RPMI8226 (cell line): ENCODE data around the gene CRYBA4.

Experiments
- DNase-seq: peaks from one replicate; pipeline ENCODE4 v3.0.0-alpha.2; 2015

Gene CRYBA4

DNA sequence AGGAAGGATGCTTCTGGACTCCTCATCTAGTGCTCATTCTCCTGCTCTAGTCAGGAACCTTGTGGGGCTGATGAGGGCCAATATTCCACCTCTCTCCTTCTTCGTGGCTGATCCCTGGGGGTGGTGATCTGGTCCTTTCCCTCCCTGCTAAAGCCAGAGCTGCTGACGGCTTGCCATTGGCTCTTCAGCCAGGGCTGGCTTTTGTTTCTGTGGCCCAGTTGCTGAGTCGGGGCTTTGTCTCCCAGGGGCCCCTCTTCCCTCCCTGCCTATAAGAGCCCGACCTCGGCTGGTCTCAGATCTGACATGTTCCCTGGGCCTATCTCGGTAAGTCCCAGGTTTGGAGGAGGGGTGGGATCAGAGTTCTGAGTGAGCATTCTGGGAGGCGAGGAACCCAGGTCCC lies at the start of gene CRYBA4:
TSS of gene CRYBA4 (plus strand) at position 301 of the 400 bp plus-strand sequence. CDS start 634 bp downstream, outside the sequence.
- DNase-seq, result no peak

DNA sequence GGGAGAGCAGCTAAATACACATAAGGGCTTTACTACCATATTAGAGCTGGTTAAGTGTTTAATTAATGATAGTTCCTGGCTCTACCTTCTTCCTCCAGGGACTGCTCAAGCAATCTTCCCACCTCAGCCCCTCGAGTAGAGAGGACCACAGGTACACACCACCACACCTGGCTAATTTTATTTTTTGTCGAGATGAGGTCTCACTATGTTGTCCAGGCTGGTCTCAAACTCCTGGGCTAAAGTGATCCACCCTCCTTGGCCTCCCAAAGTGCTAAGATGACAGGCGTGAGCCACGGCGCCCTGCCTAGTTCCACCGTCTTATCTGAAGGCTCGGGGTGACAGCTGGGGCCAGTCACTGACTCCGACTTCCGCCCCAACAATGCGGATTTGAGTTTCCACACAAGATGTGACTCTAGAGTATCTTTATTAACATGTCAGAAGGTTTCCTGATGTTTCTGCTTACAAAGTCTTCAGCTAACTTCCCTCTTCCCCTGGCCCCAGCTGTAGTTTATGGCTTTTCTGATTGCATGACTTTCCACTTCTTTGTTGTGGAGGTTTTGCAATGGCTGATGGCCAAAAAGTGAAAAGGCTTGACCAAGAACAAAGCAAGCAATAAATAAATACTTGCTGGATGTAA lies 48.6 kb upstream of the CRYBA4 start:
- no peak for DNase-seq

DNA sequence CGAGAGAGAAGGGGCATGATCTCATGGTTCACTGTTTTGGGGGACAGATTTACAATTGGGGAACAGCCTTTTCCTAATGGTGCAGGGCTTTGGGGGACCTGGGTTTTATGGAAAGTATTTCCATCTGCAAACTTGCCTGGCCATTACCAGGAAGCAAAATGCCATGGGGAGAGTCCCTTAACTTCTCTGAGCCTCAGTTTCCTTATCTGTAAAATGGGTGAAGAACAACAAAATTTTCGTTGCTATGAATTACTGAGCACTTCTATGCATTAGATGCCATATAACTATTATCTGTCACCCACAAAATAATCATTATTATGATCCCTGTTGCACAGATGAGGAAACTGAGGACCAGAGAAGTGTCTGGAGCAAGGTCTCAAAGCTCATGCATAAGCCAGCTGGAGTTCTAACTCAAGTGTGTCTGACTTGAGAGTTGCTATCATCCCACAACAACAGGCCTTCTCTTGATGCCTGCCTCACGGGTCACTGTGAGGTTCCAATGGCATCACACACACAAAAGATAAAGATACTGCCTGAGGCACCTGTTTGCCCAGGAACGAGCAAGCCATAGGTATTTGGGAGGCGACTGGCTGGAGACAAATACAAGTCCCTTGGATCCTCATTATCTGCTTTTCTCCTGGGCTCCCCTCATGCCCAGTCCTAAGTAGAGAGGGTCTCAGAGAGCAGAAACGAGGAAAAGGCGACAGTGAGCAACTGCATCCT lies 47.6 kb upstream of the CRYBA4 start:
- no peak for DNase-seq

DNA sequence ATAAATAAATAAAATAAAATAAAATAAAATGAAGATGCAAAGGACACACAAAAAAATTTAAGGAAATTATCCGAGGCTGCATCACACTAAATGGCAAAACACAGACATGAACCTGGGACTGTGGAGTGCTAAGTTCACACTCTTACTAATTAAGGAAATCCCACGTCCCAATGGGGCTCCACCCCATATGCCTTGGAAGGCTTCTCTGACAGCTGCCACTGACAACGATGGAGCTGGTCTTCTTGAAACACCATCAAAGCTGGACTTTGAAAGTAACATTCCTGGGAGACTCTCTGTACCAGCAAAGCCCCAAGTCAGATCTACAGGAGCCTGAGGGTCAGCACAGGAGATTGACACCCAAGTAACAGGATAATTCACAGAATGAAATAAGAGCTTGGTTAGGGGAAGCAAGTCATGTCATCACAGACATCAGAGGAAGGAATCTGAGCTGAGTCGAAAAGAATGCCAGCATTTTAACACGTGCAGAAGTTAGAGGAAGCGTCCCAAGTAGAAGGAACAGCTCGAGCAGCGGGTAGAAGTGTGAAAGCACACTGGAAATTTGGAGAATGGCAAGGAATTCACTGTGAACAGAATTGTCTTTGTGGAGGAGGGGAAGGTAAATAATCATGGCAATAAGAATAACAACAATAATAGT lies 45.6 kb upstream of the CRYBA4 start:
- DNase-seq, result no peak

DNA sequence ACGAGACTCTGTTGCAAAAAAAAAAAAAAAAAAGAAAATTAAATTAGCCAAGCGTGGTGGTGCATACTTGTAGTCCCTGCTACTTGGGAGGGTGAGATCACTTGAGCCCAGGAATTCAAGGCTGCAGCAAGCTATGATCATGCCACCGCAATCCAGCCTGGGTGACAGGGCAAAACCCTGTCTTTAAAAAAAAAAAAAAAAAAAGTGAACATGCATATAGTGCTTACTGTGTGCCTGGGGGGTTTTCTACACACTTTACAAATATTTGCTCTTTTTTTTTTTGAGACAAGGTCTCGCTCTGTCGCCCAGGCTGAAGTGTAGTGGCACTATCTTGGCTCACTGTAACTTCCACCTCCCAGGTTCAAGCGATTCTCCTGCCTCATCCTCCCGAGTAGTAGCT lies 44.7 kb upstream of the CRYBA4 start:
- DNase-seq, result no peak

DNA sequence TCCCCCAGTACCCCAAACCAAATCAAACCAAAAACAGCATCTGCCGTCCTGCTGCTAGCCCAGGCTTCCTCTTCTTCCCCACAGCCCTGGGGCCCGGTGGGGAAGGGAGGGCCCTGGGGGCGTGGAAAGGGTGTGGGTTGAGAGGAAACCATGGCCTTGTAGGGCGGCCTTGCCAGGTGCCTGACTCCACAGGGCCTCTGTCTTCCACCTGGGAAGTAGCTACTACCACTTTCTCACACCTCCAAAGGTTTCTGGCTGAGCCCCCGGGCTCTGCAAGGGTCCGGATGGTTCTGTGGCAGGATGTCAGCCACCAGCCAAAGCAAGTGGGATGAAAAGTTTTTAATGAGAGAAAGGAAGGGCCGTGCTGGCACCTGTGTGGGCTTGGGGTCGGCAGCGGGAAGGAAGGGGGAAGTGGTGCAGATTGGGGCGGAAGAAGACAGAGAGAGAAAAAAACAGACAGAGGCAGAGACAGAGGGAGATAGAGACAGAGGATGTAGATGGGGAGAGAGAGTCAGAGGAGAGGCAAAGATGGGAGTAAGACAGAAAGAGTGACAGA lies 42.4 kb upstream of the CRYBA4 start:
- DNase-seq, result no peak

DNA sequence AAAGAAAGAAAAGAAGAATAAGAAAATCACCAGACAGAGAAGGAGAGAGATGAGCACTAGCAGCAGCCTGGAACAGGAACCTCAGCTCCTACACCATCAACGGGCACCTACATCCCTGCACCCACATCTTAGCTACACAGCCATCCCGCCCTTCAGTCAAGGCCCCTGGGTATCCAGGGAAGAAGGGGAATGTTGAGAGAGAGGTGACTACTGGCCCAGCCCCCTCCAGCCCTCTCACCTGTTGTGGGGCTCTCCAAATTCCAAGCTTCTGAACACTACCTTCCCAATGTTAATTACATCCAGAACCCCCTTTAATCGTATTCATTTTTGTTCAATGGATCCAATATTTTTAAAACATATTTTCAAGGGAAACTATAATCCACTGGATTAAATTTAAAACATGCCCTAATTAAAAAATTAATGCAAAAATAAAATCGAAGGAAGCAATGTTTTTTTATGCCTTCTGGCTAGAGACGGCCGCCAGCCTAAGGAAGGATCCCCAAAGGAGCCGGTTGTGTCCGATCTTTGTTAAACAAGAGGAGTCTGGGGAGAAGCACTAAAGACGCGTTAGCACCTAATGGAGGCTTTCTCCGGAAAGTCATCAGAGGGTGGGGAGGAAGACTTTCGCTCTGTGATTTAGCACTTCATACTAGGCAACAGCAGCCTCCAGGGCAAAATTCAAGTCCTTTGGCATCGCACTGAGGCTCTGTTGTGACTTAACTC lies 41.4 kb upstream of the CRYBA4 start:
- DNase-seq, result no peak

DNA sequence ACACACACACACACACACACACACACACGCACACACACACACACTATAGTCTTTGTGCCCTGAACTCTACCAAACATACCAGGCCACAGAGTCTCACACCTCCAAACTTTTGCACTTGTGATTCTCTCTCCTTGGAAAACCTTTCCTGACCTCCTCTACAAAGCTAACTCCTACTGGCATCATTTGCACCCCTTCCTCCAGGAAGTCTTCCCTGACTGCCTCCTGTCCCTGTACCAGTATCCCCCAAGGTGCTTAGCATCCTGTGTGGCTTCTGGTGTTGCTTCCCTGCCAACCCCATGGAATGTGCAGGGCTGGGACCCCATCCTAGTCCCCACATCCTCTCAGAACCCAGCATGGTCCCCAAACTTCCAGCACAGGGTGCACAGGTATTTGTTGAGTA lies 40.7 kb upstream of the CRYBA4 start:
- no peak for DNase-seq

DNA sequence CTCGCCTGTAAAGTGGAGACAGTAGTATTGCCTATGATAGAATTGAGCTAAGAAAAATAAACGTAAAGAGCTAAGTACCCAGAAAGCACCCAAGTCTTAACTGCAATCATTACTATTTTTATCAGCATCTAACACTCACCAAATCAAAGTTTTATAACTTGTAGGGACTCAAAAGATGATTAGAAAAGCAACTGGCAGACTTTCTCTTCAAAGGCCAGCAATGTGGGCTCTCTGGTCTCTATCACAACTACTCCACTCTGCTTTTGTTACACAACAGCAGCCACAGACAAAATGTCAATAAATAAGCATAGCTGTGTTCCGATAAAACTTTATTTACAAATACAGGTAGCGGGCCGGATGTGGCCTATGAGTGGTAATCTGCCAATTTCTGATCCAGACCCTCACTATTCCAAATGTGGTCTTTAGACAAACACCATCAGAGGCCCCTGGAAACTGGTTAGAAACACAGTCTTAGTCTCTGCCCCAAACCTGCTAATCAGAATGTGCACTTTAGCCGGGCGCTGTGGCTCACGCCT lies 40.1 kb upstream of the CRYBA4 start:
- no peak for DNase-seq

DNA sequence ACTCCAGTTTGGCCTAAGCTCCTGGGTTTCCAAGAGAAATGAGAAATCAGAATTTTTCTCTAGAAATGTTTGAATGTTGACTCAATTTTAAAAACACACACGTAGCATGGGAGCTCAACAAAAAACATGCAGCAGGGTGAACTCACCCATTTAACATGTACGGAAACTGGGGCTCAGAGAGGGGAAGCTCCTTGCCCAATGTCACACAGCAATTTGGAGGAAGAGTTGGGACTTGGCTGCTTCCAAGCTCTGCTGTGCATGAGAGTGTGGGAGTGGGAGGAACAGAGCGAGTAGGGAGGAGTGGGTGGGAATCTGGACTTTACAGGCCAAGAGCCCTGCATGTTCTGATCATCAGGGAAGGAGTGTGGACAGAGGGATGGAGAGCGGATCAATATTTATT lies 37.8 kb upstream of the CRYBA4 start:
- DNase-seq, result no peak

DNA sequence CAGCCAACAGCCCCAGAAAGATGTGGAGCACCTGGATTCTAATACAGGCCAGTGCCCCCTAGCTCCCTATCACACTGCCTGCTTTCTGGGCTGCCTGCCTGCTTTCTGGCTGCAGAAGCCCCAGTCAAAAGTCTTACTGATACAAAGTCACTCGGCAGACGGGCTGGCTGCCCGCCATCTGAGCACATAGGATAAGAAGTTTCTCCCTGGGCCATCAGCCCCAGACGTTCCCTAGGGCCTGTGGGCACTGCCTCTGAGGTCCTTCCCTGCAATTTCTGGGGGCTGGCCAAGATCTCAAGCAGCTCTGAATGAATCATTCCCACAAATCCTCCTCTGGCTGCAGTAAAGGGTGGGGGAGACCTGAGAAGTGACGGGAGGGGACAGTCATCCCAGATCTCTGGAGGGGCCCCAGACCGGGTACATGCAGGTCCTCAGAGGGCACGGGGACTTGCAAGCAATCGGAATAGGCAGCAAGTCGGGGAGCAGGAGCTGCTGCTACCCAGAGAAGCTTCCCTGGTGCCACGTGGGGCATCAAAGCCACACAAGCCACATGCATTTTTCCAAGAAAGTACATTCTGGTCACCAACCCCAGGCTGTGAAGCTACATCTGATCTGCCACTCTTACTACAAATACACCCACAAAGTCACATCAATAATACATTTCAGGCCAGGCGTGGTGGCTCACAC lies 36.5 kb upstream of the CRYBA4 start:
- DNase-seq, result no peak

DNA sequence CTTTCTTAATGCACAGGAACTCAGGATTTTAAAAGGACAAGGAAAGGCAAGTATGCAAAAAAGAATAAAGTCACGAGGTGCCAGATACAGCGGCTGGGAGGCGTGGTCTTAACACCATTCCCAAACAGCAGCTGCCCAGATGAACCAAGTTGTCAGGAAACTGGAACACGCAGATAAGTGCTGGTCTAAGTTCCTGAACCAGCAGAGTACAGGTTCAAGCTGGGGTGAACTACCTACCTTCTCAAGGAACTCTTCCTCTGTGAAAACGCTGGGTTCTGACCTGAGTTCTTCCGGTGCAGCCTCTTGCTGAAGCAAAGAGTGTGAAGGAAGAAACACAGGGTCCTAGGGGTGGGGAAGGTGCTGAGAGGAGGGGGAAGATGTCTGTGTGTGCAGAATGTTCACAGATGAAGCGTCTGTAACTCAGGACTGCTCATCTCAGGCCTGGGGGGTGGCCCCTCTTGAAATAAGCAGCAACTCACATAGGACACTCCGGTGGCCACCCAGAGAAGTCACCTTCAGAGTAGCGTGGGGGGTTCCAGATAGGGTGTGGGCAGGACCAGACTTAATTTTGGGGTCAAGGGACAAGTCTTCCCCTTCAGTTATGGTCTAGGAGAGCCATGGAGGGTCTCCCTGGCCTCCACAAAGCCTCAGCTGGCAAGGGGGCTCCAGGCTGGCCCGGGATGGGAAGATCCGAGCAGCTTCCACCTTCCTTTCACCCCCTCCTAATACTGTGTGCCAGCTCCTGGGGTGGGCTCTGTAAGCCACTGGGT lies 35.0 kb upstream of the CRYBA4 start:
- DNase-seq, result no peak

DNA sequence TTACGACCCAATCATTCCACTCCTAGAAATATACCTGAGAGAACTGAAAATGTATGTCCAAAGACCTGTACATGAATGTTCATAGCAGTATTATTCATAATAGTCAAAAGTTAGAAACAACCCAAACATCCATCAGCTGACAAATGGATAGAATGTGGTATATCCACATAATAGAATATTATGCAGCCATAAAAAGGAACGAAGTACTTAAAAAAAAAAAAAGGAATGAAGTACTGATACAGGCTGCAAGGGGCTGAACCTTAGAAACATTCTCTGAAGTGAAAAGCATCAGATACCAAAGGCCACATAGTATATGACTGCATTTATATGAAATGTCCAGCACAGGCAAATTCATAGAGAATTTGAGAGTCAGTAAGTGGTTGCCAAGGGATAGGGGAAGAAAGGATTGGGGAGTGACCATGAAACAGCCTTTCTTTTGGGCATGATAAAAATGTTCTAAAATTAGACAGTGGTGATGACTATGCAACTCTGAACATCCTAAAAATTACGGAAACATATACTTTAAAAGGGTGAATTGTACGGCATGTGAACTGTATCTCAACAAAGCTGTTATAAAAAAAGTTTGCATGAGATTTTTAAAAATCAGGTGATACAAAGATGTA lies 33.7 kb upstream of the CRYBA4 start:
- no peak for DNase-seq

DNA sequence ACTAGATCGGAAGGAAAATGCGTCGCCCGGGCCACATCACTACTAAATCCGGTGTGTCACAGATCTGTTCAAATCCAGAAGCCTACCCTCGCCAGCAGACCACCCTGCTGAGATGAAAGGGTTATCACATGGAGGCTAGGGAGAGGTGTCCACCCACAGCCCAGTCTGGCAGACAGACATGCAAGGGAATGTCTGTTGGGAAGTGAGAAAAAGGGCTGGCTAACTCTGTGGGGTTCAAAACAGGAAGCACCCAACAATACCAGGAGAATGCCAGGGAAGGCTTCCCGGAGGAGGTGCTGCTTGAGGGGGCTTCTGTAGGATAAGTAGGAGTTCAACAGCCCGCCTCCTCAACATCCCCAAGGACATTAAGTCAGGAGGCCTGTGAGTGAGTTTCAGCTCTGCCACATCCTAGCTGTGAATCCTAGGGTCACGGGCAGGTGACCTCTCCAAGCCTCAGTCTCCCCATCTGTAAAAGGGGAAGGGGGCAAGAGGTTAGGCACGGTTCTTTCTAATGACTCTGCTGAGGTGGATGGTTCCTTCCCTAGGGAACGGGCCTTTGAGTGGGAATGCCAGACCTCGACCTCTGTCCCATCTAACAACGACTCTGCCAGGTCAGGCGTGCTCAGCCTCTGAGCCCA lies 32.9 kb upstream of the CRYBA4 start:
- no peak for DNase-seq

DNA sequence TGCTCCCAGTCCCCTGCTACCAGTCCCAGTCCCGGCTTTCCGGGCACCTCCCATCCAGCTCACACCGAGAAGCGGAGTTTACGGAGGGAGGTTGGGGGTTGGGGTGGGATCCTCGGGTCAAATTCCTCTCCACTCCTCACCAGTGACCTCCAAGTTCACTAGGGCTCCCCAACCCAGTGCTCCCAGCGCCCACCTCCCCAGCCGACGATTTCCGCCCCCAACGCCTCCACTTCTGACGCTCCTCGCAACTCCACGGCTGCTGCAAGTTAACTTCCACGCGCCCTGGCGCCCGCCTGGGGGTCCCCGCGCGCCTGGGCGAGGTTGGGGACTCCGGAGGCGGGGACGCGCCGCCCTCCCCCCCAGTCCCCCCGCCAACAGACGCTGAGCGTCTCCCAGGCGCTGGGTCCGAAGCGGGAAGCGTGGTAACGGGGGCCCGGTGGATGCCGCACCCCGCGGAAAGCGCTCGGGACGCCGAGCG lies 32.4 kb upstream of the CRYBA4 start:
- peak; percentile 16 for DNase-seq

DNA sequence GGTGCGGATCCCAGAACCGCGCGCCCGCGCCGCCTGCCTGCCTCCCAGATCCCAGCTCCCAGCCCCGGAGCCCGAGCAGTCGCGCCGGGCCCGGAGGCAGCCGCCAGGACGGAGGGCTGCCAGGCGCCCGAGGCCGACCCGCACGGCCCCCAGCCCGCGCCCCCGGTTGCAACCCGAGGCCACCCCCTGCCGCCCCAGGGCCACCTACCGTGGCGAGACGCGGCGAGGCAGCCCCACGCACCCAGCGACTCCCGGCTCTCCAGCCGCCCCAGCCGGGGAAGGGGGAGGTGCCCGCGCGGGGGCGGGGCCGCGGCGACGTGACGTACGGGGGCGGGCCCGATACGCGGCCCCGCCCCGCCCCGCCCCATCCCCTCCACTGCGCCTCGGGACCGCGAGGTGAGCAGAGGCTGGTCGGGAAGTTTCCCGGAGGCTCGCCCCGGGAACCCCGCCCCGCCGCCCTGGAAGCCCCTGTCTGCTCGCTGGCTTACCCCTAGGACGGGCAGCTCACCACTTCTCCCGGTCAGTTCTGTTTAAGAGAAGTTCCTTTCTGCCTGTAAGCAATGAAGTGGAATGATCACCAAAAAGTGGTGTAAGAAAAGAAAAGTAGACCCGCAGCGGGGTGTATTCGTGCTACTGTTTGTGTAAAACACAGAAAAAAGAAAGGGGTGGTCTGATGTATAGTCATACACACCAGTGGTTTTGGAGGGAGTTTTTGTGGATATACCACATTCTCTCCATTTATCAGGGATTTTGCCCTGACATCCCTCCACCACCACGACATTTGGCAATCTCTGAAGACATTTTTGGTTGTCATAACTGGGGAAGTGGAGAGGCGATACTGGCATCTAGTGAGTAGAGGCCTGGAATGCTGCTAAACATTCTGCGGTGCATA lies 31.7 kb upstream of the CRYBA4 start, which contains the start of gene TPST2:
TSS of gene TPST2 (minus strand) at position 288 of the 892 bp plus-strand sequence. CDS start 48,502 bp downstream, outside the sequence.
- DNase-seq, result peak; percentile 86

DNA sequence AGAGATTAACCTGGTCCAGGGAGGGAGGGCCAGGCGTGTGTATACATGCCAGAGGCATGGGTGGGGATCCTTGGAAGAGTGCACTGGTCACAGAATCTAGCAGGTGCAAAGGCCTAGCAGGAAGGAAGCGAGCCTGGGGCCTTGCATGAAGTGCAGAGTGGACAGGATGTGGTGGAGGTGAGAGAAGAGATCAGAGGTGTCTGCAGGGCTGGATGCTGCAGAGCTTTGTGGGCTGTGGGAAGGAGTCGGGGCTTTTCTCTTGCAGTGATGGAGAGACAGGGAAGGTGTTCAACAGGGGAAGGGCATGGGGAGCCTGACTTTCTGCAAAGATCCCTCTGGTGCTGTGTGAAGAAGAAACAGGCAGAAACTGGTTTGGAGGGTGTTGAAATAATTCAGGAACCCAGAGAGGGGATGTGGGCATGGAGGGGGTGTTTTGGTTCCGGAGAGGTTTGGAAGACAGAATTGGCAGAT lies 29.3 kb upstream of the CRYBA4 start:
- DNase-seq, result peak; percentile 89

DNA sequence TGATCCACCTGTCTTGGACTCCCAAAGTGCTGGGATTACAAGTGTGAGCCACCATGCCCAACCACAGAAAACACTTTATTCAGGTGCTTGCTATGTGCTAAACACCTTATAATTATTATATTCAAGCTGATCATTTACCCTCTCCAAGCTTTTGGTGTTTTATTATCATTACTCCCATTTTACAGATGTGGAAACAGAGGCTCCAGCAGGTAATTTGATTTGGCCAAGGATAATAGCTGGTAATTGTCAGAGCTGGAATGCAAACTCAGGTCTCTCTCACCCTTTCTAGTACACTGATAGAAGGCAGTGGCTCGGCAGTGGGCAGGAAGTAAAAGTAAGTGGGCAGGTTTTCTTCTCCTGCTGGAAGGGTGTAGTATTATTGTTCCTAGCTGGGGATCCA lies 28.0 kb upstream of the CRYBA4 start:
- no peak for DNase-seq

DNA sequence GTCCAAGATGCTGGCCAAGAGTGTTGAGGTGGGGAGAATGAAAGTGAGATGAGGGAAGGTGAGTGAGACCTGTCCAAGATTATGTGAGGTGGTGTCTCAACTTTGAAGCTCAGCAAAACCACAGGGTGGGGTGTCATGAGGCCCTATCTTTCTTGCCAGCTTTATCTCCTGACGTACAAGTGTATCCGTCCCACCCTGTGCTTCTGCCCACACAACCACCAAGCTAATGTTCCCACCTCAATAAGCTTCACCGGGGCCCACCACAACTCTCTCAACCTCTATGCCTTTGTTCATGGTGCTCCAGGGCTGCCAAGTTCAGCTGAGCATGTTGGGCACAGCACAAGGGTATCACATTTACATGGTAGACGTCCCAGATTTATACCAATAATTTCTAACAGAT lies 24.7 kb upstream of the CRYBA4 start:
- DNase-seq, result no peak
